Muscle of leg (tissue), 11 donors: ENCODE measurements around the gene TRAF7. TPM values are rescaled to one million over a fixed set of nuclear protein-coding genes. Genes with fewer than 3 reads are reported as not detected.
A peak's percentile ranks its signal among the peaks of the same experiment; 100 is the strongest.
"Not testable (repeated sequence)": the region's sequence is repeated elsewhere in the genome, so short reads cannot be mapped to it uniquely, and the experiment has no call there.

Experiments
- DNase-seq: peaks from one replicate; pipeline ENCODE4 v3.0.0; 2013
- H3K27ac ChIP-seq: one replicate; pipeline ENCODE4 v1.5.1; 2013; ENCODE audit warnings: mild to moderate bottlenecking, low read length, control low read depth
- H3K27me3 ChIP-seq: one replicate; pipeline ENCODE4 v1.6.1; 2013; ENCODE audit warnings: low read length; ENCODE audit not compliant: control insufficient read depth, insufficient read depth
- H3K36me3 ChIP-seq: one replicate; pipeline ENCODE4 v1.6.1; 2013; ENCODE audit warnings: low read length; ENCODE audit not compliant: control insufficient read depth, insufficient read depth
- H3K4me1 ChIP-seq: one replicate; pipeline ENCODE4 v1.6.1; 2013; ENCODE audit warnings: low read length; ENCODE audit not compliant: control insufficient read depth, insufficient read depth
- H3K4me3 ChIP-seq: one replicate; pipeline ENCODE4 v1.5.1; 2013; ENCODE audit warnings: low read length, control low read depth
- H3K9me3 ChIP-seq: replicated peaks from 2 replicates; pipeline ENCODE4 v1.6.1; 2013; ENCODE audit warnings: low read depth, low read length; ENCODE audit not compliant: control insufficient read depth
- WGBS: methylation state at CpG from one replicate; pipeline ENCODE4 v1.1.5; 2013; ENCODE audit warnings: missing lambda C conversion rate; ENCODE audit not compliant: insufficient coverage; 5-methylcytosine and 5-hydroxymethylcytosine counted together
- polyA plus RNA-seq, 8 donors: library from polyadenylated mRNA; unstranded; fragments of 120-200 nt; gene quantifications; one replicate each; pipeline versions ENCODE4 v1.2.1 to v1.2.3, GENCODE V29; 2013; ENCODE audit warnings: inconsistent platforms in 1 of 8, low replicate concordance in 1 of 8; ENCODE audit not compliant: insufficient read length in 8 of 8, insufficient read depth in 1 of 8
- total RNA-seq: library from RNA; stranded (reverse); fragments of 120-200 nt; gene quantifications from one replicate; pipeline ENCODE4 v1.2.4, GENCODE V29; 2013

The TRAF7 gene
- total and polyA plus RNA-seq, 9 donors, result 29.0 to 52.6 (median 44.5) TPM

DNA sequence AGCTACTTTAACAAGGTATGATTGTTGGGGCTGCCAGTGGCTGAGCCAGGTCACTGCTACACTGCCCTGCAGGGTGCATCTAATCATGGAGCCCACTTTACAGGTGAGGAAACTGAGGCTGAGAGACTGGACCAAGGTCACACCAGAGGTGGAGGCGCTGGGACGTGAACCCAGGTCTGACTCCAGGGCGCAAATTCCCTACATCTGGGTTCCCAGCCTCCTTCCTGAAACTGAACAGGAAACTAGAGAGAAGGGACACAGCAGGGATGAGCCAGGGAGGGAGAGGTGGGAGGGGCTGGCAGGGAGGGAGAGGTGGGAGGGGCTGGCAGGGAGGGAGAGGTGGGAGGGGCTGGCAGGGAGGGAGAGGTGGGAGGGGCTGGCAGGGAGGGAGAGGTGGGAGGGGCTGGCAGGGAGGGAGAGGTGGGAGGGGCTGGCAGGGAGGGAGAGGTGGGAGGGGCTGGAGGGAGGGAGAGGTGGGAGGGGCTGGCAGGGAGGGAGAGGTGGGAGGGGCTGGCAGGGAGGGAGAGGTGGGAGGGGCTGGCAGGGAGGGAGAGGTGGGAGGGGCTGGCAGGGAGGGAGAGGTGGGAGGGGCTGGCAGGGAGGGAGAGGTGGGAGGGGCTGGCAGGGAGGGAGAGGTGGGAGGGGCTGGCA lies 27.8 kb upstream of the TRAF7 start:
- H3K4me3 ChIP-seq, result not testable (repeated sequence)

GRCh38 chr16:2129251-2129650 lies 26.3 kb upstream of the TRAF7 start:
- Histone ChIP-seq H3K27ac (peak overlapping the region; percentile 13), H3K4me1 (peaks cover 58% of the 10 kb centered on the region)
- H3K4me3 ChIP-seq, H3K36me3 ChIP-seq, H3K27me3 ChIP-seq, H3K9me3 ChIP-seq: not testable (repeated sequence)
- WGBS, result no CpG with 5 or more reads among the region's 11 CpGs
- peak; percentile 42 for DNase-seq

More for the DNA sequence above, 27.8 kb upstream of the TRAF7 start:
- peak; percentile 76 for DNase-seq
- not testable (repeated sequence) for H3K27me3 ChIP-seq, H3K36me3 ChIP-seq, H3K9me3 ChIP-seq
- peaks cover 69% of the 10 kb centered on the region for H3K4me1 ChIP-seq
- 37% methylated on average over 2 of the region's 3 CpGs for WGBS
- H3K27ac ChIP-seq, result peak overlapping the region; percentile 96

DNA sequence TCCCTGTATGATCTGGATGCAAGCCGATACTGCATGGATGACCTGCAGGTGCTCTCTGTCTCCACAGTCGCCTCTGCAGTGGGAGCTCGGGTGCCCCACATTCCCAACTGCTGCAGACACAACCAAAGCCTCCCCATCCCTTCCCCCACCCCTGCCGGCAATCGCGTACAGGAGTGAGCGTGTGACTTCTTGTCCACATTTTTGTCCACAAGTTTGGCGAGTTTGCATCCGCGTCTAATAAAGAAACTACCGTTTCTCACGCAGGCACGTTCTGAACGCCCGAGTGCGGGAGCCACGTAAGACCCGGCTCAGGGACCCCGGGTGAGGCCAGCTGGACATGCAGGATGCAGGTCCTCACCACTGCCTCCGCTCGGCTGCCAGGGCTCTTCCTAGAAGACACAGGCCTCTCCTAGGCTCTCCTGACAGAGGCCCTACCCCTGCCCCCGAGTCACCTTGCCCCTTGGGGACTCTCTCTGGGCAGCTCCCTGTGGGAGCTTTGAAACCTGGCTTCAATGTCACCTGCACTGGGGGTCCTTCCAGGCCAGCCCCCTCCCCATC lies 25.6 kb upstream of the TRAF7 start:
- H3K4me1 ChIP-seq, result peaks cover 50% of the 10 kb centered on the region
- not testable (repeated sequence) for H3K9me3 ChIP-seq, H3K27me3 ChIP-seq, H3K4me3 ChIP-seq, DNase-seq, H3K36me3 ChIP-seq
- WGBS, result 47% methylated on average over 18 of the region's 22 CpGs
- peak overlapping the region; percentile 13 for H3K27ac ChIP-seq

- not testable (repeated sequence) for DNase-seq, H3K27ac ChIP-seq, H3K36me3 ChIP-seq, H3K27me3 ChIP-seq, H3K4me3 ChIP-seq, H3K9me3 ChIP-seq
- WGBS, result no CpG with 5 or more reads among the region's 12 CpGs
- peaks cover 20% of the 10 kb centered on the region for H3K4me1 ChIP-seq
Measured at GRCh38 chr16:2133797-2134196, 21.8 kb upstream of the TRAF7 start.

DNA sequence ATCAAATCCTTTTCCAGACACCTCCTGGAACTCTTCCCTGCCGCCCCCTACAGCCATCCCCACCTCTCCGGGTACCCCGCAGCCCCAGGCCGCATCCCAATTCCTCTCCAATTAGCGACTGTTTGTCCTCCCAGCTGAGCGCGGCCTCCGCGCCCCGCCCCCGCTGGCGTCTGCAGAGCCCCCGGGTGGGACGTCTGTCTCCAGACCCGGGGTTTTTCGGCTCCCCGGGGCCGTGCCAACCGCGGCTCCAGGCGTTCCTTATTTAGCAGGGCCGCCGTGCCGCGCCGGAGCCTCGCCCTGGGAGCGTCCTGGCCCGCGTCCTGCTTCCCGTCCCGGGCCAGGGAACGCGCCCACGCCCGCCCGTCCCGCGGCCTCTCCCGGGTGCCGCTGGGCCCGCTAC lies 20.5 kb upstream of the TRAF7 start:
- not testable (repeated sequence) for H3K27me3 ChIP-seq, H3K36me3 ChIP-seq, H3K9me3 ChIP-seq, DNase-seq
- peak overlapping the region; percentile 42 for H3K27ac ChIP-seq
- peaks cover 12% of the 10 kb centered on the region for H3K4me1 ChIP-seq
- H3K4me3 ChIP-seq, result peak overlapping the region; percentile 47
- WGBS, result 0% methylated on average over 6 of the region's 42 CpGs

DNA sequence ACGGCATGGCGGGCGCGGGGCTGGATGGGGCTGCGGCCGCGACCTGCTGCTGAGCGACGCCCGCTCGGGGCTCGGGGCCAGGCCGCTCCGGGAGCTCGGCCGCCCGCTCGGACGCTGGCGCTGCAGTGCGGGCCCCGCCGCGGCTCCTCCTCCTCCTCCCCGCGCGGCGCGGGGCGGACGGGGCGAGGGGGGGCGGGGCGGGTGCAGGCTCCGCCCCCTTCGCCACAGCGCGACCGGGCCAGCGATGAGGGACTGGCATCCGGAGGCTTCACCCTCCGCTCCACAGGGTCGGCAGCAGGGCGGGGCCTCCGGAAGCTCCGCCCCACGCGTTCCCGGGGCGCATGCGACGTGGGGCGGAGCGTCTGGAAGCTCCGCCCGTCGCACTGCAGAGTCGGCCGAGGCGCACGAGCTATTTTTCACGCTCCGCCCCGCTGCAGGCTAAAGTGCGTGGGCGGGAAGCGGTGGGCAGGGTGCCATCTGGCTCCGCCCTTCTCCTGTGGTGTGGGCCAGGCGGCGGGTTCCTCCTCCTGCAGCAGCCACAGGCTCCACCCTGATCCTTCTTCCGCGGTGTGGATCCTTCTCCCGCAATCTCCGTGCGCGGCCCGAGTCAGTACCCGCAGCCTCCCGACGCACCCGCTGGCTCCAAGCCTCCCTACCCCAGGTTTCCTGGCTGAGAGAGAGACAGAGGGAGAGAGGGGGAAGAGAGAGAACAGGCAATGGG lies 19.7 kb upstream of the TRAF7 start, which contains the start of gene PKD1:
Gene PKD1 (minus strand): TSS at position 129 of the 721 bp plus-strand sequence. CDS start 209 bp downstream, outside the sequence.
- H3K4me3 ChIP-seq, result peak within 1 kb of the TSS; percentile 47
- H3K27me3 ChIP-seq, H3K9me3 ChIP-seq, H3K4me1 ChIP-seq, H3K36me3 ChIP-seq: not testable (repeated sequence)
- WGBS, result under 1% methylated on average over 33 of the region's 81 CpGs
- DNase-seq, result peak; percentile 97
- H3K27ac ChIP-seq, result peak within 1 kb of the TSS; percentile 88

GRCh38 chr16:2142942-2143877 lies 12.4 kb upstream of the TRAF7 start:
- peak; percentile 22 for DNase-seq
- Histone ChIP-seq H3K9me3 (no peaks in the 10 kb centered on the region), H3K4me1 (peaks cover 19% of the 10 kb centered on the region), H3K36me3 (no peaks in the 10 kb centered on the region), H3K4me3 (no peak overlapping the region), H3K27ac (no peak overlapping the region), H3K27me3 (no peaks in the 10 kb centered on the region)
- WGBS, result 60% methylated on average over 24 of the region's 31 CpGs

DNA sequence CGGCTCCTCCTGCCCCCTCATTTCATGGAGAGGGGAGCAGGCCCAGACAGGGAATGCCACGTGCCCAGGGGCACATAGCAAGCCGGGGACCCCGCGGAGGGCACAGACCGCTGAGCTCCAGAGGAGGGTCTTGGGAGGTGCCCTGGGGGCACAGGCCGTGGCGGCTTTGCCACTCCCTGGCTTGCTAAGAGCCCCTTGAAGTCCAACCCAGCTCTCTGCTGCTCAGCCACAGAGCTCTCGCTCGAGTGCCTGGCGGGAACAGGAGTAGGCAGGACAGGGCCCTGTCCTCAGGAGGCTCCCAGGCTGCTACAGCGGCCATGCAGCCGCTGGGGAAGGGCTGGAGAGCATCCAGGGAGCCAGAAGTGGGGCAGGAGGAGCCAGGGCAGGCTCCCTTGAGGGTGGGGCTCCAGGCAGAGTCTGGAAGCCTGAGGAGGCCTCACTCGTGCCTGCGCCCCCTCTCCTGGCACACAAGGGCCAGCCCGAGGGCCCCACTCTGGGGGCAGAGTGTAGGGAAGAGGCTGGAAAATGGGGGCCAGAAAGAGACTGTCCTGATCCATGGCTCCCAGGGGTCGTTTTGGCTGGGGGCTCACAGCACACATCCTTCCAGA lies 11.6 kb upstream of the TRAF7 start:
- no peak for DNase-seq
- no peaks in the 10 kb centered on the region for H3K27me3 ChIP-seq
- H3K4me1 ChIP-seq, result peaks cover 23% of the 10 kb centered on the region
- H3K4me3 ChIP-seq, result no peak overlapping the region
- no peak overlapping the region for H3K27ac ChIP-seq
- WGBS, result 70% methylated on average over 13 of the region's 17 CpGs
- no peaks in the 10 kb centered on the region for H3K36me3 ChIP-seq
- H3K9me3 ChIP-seq, result no peaks in the 10 kb centered on the region

DNA sequence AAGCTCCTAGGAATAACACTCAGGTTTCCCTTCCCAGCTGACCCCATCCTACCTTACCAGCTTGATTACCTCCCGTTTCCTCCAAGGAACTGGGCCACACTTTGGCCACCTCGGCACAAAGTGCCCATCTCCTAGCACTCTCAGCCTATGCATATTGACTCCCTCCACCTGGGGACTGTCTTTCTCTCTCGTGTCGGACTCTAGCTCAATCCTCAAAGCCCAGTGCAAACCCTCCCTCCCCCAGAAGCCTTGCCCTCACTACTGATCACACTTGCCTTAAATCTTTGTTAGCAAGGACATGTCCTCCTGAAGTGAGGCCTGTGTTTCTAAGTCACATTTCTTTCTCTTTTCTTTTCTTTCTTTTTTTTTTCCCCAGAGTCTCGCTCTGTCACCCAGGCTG lies 9.7 kb upstream of the TRAF7 start:
- 52% methylated on average over 4 of the region's 5 CpGs for WGBS
- Histone ChIP-seq H3K27me3 (peaks cover 3% of the 10 kb centered on the region), H3K4me3 (no peak overlapping the region), H3K9me3 (no peaks in the 10 kb centered on the region), H3K27ac (no peak overlapping the region), H3K4me1 (peaks cover 39% of the 10 kb centered on the region), H3K36me3 (peaks cover 4% of the 10 kb centered on the region)
- DNase-seq, result no peak
